H9 (cell line): ENCODE results near the gene WDR6. TPM values are rescaled to one million over a fixed set of nuclear protein-coding genes. Genes with fewer than 3 reads are reported as not detected.

Experiments
- DNase-seq: peaks from one replicate; pipeline ENCODE4 v3.0.0-alpha.2; 2017
- H2AFZ ChIP-seq: one replicate; pipeline ENCODE4 v1.6.1; 2013; ENCODE audit warnings: mild to moderate bottlenecking, low read length, control low read depth, moderate library complexity
- H2AK5ac ChIP-seq: 2 replicates; pipeline ENCODE4 v1.6.1; 2013; ENCODE audit warnings: low read length, control low read depth, mixed read lengths; ENCODE audit not compliant: insufficient read length
- H2BK120ac ChIP-seq: one replicate; pipeline ENCODE4 v1.6.1; 2013; ENCODE audit warnings: low read depth, mild to moderate bottlenecking, low read length, control low read depth, inconsistent platforms; ENCODE audit not compliant: poor library complexity, severe bottlenecking
- H2BK12ac ChIP-seq: 2 replicates; pipeline ENCODE4 v1.6.1; 2013; ENCODE audit warnings: low read length, control low read depth, mixed read lengths, low read depth; ENCODE audit not compliant: insufficient read length
- H2BK15ac ChIP-seq: 2 replicates; pipeline ENCODE4 v1.6.1; 2013; ENCODE audit warnings: low read depth, low read length, control low read depth
- H2BK20ac ChIP-seq: one replicate; pipeline ENCODE4 v1.6.1; 2013; ENCODE audit warnings: low read depth, mild to moderate bottlenecking, low read length, control low read depth, inconsistent platforms; ENCODE audit not compliant: poor library complexity, severe bottlenecking
- H2BK5ac ChIP-seq: 2 replicates; pipeline ENCODE4 v1.6.1; 2013; ENCODE audit warnings: low read length, control low read depth, mixed read lengths; ENCODE audit not compliant: insufficient read length
- H3K14ac ChIP-seq: 2 replicates; pipeline ENCODE4 v1.6.1; 2013; ENCODE audit warnings: low read length, control low read depth; ENCODE audit not compliant: insufficient read depth
- H3K18ac ChIP-seq: 2 replicates; pipeline ENCODE4 v1.6.1; 2013; ENCODE audit warnings: low read depth, mild to moderate bottlenecking, mixed read lengths, low read length, control low read depth; ENCODE audit not compliant: insufficient read length
- H3K23ac ChIP-seq: 2 replicates; pipeline ENCODE4 v1.6.1; 2013; ENCODE audit warnings: low read length, control low read depth, mixed read lengths, low read depth; ENCODE audit not compliant: insufficient read length
- H3K23me2 ChIP-seq: 2 replicates; pipeline ENCODE4 v1.6.1; 2013; ENCODE audit warnings: low read depth, mild to moderate bottlenecking, mixed read lengths, low read length, control low read depth; ENCODE audit not compliant: insufficient read length, poor library complexity, severe bottlenecking
- H3K27ac ChIP-seq: 2 replicates; pipeline ENCODE4 v1.5.1; 2013; ENCODE audit warnings: low read length, control low read depth, mixed read lengths, low read depth; ENCODE audit not compliant: insufficient read length
- H3K27me3 ChIP-seq: 2 replicates; pipeline ENCODE4 v1.6.1; 2013; ENCODE audit warnings: low read length, control low read depth, inconsistent platforms; ENCODE audit not compliant: insufficient read depth
- H3K4ac ChIP-seq: 2 replicates; pipeline ENCODE4 v1.6.1; 2013; ENCODE audit warnings: low read depth, mild to moderate bottlenecking, control low read depth, inconsistent platforms, low read length, moderate library complexity
- H3K4me1 ChIP-seq: 2 replicates; pipeline ENCODE4 v1.6.1; 2013; ENCODE audit warnings: low read length, control low read depth, inconsistent platforms; ENCODE audit not compliant: insufficient read depth
- H3K4me2 ChIP-seq: 2 replicates; pipeline ENCODE4 v1.6.1; 2013; ENCODE audit warnings: low read length, control low read depth, mixed read lengths; ENCODE audit not compliant: insufficient read length, insufficient read depth
- H3K56ac ChIP-seq: 2 replicates; pipeline ENCODE4 v1.6.1; 2013; ENCODE audit warnings: low read depth, mild to moderate bottlenecking, mixed read lengths, low read length, control low read depth; ENCODE audit not compliant: insufficient read length
- H3K79me1 ChIP-seq: 2 replicates; pipeline ENCODE4 v1.6.1; 2013; ENCODE audit warnings: low read depth, mild to moderate bottlenecking, moderate library complexity, low read length, control low read depth, inconsistent platforms; ENCODE audit not compliant: insufficient read depth, poor library complexity, severe bottlenecking
- H3K79me2 ChIP-seq: 2 replicates; pipeline ENCODE4 v1.6.1; 2013; ENCODE audit warnings: low read length, control low read depth, inconsistent platforms; ENCODE audit not compliant: insufficient read depth
- H3K9ac ChIP-seq: 2 replicates; pipeline ENCODE4 v1.6.1; 2013; ENCODE audit warnings: low read length, control low read depth, mixed read lengths; ENCODE audit not compliant: insufficient read length; ENCODE audit errors: extremely low read depth
- H3K9me3 ChIP-seq: one replicate; pipeline ENCODE4 v1.6.1; 2013; ENCODE audit warnings: low read depth, low read length, inconsistent platforms; ENCODE audit not compliant: control insufficient read depth
- H3T11ph ChIP-seq: one replicate; pipeline ENCODE4 v1.6.1; 2013; ENCODE audit warnings: mild to moderate bottlenecking, low read length, control low read depth, inconsistent platforms
- H4K20me1 ChIP-seq: one replicate; pipeline ENCODE4 v1.6.1; 2013; ENCODE audit not compliant: control insufficient read depth, insufficient read length, insufficient read depth
- H4K5ac ChIP-seq: 2 replicates; pipeline ENCODE4 v1.6.1; 2013; ENCODE audit warnings: low read depth, mild to moderate bottlenecking, mixed read lengths, low read length, control low read depth; ENCODE audit not compliant: insufficient read length
- H4K8ac ChIP-seq: replicated peaks from 2 replicates; pipeline ENCODE4 v1.6.1; 2013; ENCODE audit warnings: low read length, control low read depth, mixed read lengths, low read depth; ENCODE audit not compliant: insufficient read length
- H4K91ac ChIP-seq: 2 replicates; pipeline ENCODE4 v1.6.1; 2013; ENCODE audit warnings: low read depth, mild to moderate bottlenecking, moderate library complexity, mixed read lengths, low read length, control low read depth; ENCODE audit not compliant: insufficient read length
- H3K27ac Mint-ChIP-seq, 3 experiments: 2 replicates in 2 of 3; 3 replicates in 1 of 3; pipeline ENCODE4 v1.8.0; 2020 to 2021; ENCODE audit warnings: mixed read lengths in 3 of 3, mild to moderate bottlenecking in 1 of 3, moderate library complexity in 1 of 3
- H3K27me3 Mint-ChIP-seq: 2 replicates; pipeline ENCODE4 v1.8.0; 2021; ENCODE audit warnings: low read depth, mild to moderate bottlenecking, moderate library complexity, mixed read lengths
- H3K36me3 Mint-ChIP-seq, 3 experiments: 2 replicates in 2 of 3; 3 replicates in 1 of 3; pipeline ENCODE4 v1.8.0; 2020 to 2021; ENCODE audit warnings: low read depth in 3 of 3, mixed read lengths in 3 of 3; ENCODE audit not compliant: insufficient read depth in 1 of 3
- H3K4me1 Mint-ChIP-seq, 2 experiments: 2 replicates each; pipeline ENCODE4 v1.8.0; 2020; ENCODE audit warnings: mixed read lengths in 2 of 2
- H3K4me3 Mint-ChIP-seq, 2 experiments: 2 replicates in 1 of 2; 3 replicates in 1 of 2; pipeline ENCODE4 v1.8.0; 2020 to 2021; ENCODE audit warnings: mild to moderate bottlenecking in 2 of 2, mixed read lengths in 2 of 2, moderate library complexity in 1 of 2
- H3K9me3 Mint-ChIP-seq, 2 experiments: 2 replicates in 1 of 2; 3 replicates in 1 of 2; pipeline ENCODE4 v1.8.0; 2020; ENCODE audit warnings: mild to moderate bottlenecking in 2 of 2, mixed read lengths in 2 of 2, moderate library complexity in 1 of 2
- CTCF ChIP-seq: fragments of 200-600 bp; sonication (generic); conservative IDR thresholded peaks from 3 replicates; pipeline ENCODE4 v1.8.0; 2021; ENCODE audit warnings: antibody characterized with exemption, mild to moderate bottlenecking
- WGBS: extraction: QIAGEN DNeasy Blood & Tissue Kit; methylation state at CpG from one replicate; pipeline ENCODE4 v1.1.7; 2013; ENCODE audit warnings: missing lambda C conversion rate, low lambda C conversion rate, mixed read lengths; ENCODE audit not compliant: insufficient read length; ENCODE audit errors: extremely low coverage; 5-methylcytosine and 5-hydroxymethylcytosine counted together
- total RNA-seq: library from RNA; stranded (reverse); gene quantifications from 2 replicates; pipeline ENCODE4 v1.2.1, GENCODE V29; 2021

Gene WDR6
- total RNA-seq, 1 experiment from 2014 or later: 298 TPM

GRCh38 chr3:49029563-49029884 lies 22.3 kb downstream of the WDR6 start:
- Histone ChIP-seq H3K4me2 (no peak overlapping the region), H3K4ac (no peak overlapping the region), H2AFZ (no peak overlapping the region), H3K23ac (no peak overlapping the region), H3K18ac (no peak overlapping the region), H4K20me1 (peaks cover 7% of the 10 kb centered on the region), H3K9ac (no peak overlapping the region), H2BK20ac (no peak overlapping the region), H3K27me3 (no peaks in the 10 kb centered on the region), H4K5ac (no peak overlapping the region), H2BK120ac (no peak overlapping the region), H3K9me3 (no peaks in the 10 kb centered on the region), H3K14ac (no peak overlapping the region), H2BK15ac (no peak overlapping the region), H3K79me1 (no peaks in the 10 kb centered on the region), H2AK5ac (no peak overlapping the region), H3K79me2 (no peaks in the 10 kb centered on the region), H3K56ac (no peak overlapping the region), H2BK5ac (no peak overlapping the region), H3K27ac (no peak overlapping the region), H2BK12ac (no peak overlapping the region), H4K91ac (no peak overlapping the region), H3K4me1 (no peaks in the 10 kb centered on the region), H3T11ph (no peak overlapping the region), H4K8ac (no peak overlapping the region), H3K23me2 (peaks cover 3% of the 10 kb centered on the region)
- Mint-ChIP-seq H3K27ac (peak overlapping the region; percentile 98 to 99 (median 98); a peak in 4 of 7 replicates), H3K9me3 (no peaks in the 10 kb centered on the region), H3K4me1 (peaks cover 13 to 20% of the 10 kb centered on the region in 2 experiments), H3K36me3 (peaks cover 58 to 92% (median 75%) of the 10 kb centered on the region in 3 experiments), H3K27me3 (no peaks in the 10 kb centered on the region; the same call in none of the 2 replicates), H3K4me3 (peak overlapping the region; percentile 90 to 96)
- TF ChIP-seq CTCF: no peak
- WGBS: no CpG with 5 or more reads among the region's 7 CpGs
- DNase-seq: no peak
